OCI-LY3 (cell line): ENCODE data around the gene WNT6.
A peak's percentile ranks its signal among the peaks of the same experiment; 100 is the strongest.

ENCODE experiments used
- H2AFZ ChIP-seq: fragments of 200-600, 300-600 bp; shearing (Covaris generic); 2 replicates; pipeline ENCODE4 v1.6.0; 2014; ENCODE audit warnings: antibody characterized with exemption, low read depth, low read length
- H3K27ac ChIP-seq: fragments of 200-600, 300-600 bp; sonication (generic); 2 replicates; pipeline ENCODE4 v1.5.1; 2014; ENCODE audit warnings: mild to moderate bottlenecking, low read length, moderate library complexity, mixed read lengths
- H3K27me3 ChIP-seq: fragments of 200-600, 300-600 bp; sonication (generic); 2 replicates; pipeline ENCODE4 v1.6.1; 2014; ENCODE audit warnings: low read depth, low read length, mixed read lengths
- H3K36me3 ChIP-seq: fragments of 200-600, 300-600 bp; sonication (generic); replicated peaks from 2 replicates; pipeline ENCODE3; 2014; ENCODE audit warnings: low read depth, low read length, mixed read lengths
- H3K4me1 ChIP-seq: fragments of 300-600, 200-600 bp; sonication (generic); 2 replicates; pipeline ENCODE4 v1.6.1; 2014; ENCODE audit warnings: low read length, mixed read lengths
- H3K4me2 ChIP-seq: fragments of 200-600, 300-600 bp; sonication (generic); 2 replicates; pipeline ENCODE4 v1.6.1; 2014; ENCODE audit warnings: low read length, mixed read lengths
- H3K4me3 ChIP-seq: fragments of 300-600, 200-600 bp; sonication (generic); 2 replicates; pipeline ENCODE4 v1.5.1; 2014; ENCODE audit warnings: antibody characterized with exemption, mild to moderate bottlenecking, low read length, moderate library complexity
- H3K79me2 ChIP-seq: fragments of 300-600, 200-600 bp; shearing (Covaris generic); 2 replicates; pipeline ENCODE4 v1.6.1; 2014; ENCODE audit warnings: mild to moderate bottlenecking, low read length, mixed read lengths
- H3K9ac ChIP-seq: fragments of 300-600, 200-600 bp; shearing (Covaris generic); 2 replicates; pipeline ENCODE4 v1.6.0; 2014; ENCODE audit warnings: mild to moderate bottlenecking, low read length, moderate library complexity
- H3K9me3 ChIP-seq: fragments of 200-600, 300-600 bp; shearing (Covaris generic); 2 replicates; pipeline ENCODE4 v1.6.1; 2014; ENCODE audit warnings: low read length, mixed read lengths; ENCODE audit not compliant: insufficient read depth
- H4K20me1 ChIP-seq: fragments of 200-600, 300-600 bp; sonication (generic); 2 replicates; pipeline ENCODE4 v1.6.1; 2016; ENCODE audit warnings: low read length, mixed read lengths; ENCODE audit not compliant: insufficient read depth
- CTCF ChIP-seq: fragments of 200-600, 300-600 bp; sonication (generic); IDR thresholded peaks from 2 replicates; pipeline ENCODE4 v1.5.1; 2014; ENCODE audit warnings: antibody characterized with exemption, low read length, low read depth
- EZH2phosphoT487 ChIP-seq: fragments of 200-600 bp; shearing (Covaris generic); IDR thresholded peaks from 2 replicates; pipeline ENCODE4 v1.6.1; 2018; ENCODE audit warnings: antibody characterized with exemption, mixed run types, low read depth

Gene WNT6

DNA sequence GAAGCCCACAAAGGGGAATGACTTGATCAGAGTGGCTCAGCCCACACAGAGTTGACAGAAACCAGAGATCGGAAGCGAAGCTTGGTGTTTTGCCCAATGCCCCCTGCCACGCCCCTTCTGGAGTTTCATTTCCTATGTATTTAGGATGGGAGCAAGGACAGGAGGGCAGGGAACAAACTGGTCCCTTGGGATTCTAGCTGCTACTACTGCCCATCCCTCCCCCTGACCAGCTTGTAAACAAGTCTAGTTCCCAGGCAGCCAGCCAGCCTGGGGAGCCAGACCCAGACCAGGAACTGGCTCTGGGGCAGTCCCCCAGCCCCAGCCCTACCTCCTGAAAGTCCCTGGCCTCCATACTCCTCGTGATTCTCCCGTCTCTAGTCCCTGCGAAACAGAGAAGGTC lies 8.3 kb downstream of the WNT6 start:
- no peak overlapping the region for H2AFZ ChIP-seq
- H3K9ac ChIP-seq: no peak overlapping the region
- no peaks in the 10 kb centered on the region for H3K9me3 ChIP-seq
- H3K4me3 ChIP-seq: no peak overlapping the region
- TF ChIP-seq CTCF (no peak), EZH2phosphoT487 (no peak)
- no peaks in the 10 kb centered on the region for H4K20me1 ChIP-seq
- no peak overlapping the region for H3K27ac ChIP-seq
- no peaks in the 10 kb centered on the region for H3K36me3 ChIP-seq
- peaks cover 11% of the 10 kb centered on the region for H3K79me2 ChIP-seq
- H3K27me3 ChIP-seq: no peaks in the 10 kb centered on the region
- H3K4me1 ChIP-seq: peaks cover 28% of the 10 kb centered on the region
- H3K4me2 ChIP-seq: peak overlapping the region; percentile 34

- Histone ChIP-seq H3K27ac (no peak overlapping the region), H2AFZ (no peak overlapping the region), H3K4me1 (peaks cover 28% of the 10 kb centered on the region), H3K36me3 (no peaks in the 10 kb centered on the region), H3K9ac (no peak overlapping the region), H4K20me1 (no peaks in the 10 kb centered on the region), H3K27me3 (no peaks in the 10 kb centered on the region), H3K4me2 (no peak overlapping the region), H3K9me3 (no peaks in the 10 kb centered on the region), H3K4me3 (no peak overlapping the region), H3K79me2 (peaks cover 11% of the 10 kb centered on the region)
- TF ChIP-seq EZH2phosphoT487 (no peak), CTCF (no peak)
Observed at GRCh38 chr2:218869064-218869463, 9.5 kb downstream of the WNT6 start.

GRCh38 chr2:218870984-218871344 lies 11.4 kb downstream of the WNT6 start:
- peaks cover 11% of the 10 kb centered on the region for H3K79me2 ChIP-seq
- H3K36me3 ChIP-seq: peaks cover 4% of the 10 kb centered on the region
- TF ChIP-seq EZH2phosphoT487 (no peak), CTCF (no peak)
- peak overlapping the region; percentile 42 for H2AFZ ChIP-seq
- H3K4me1 ChIP-seq: peaks cover 28% of the 10 kb centered on the region
- H3K4me2 ChIP-seq: peak overlapping the region; percentile 100
- H3K27me3 ChIP-seq: no peaks in the 10 kb centered on the region
- peak overlapping the region; percentile 93 for H3K4me3 ChIP-seq
- peak overlapping the region; percentile 87 for H3K9ac ChIP-seq
- no peaks in the 10 kb centered on the region for H4K20me1 ChIP-seq
- no peaks in the 10 kb centered on the region for H3K9me3 ChIP-seq
- peak overlapping the region; percentile 24; the same call in 1 of the 2 replicates for H3K27ac ChIP-seq

DNA sequence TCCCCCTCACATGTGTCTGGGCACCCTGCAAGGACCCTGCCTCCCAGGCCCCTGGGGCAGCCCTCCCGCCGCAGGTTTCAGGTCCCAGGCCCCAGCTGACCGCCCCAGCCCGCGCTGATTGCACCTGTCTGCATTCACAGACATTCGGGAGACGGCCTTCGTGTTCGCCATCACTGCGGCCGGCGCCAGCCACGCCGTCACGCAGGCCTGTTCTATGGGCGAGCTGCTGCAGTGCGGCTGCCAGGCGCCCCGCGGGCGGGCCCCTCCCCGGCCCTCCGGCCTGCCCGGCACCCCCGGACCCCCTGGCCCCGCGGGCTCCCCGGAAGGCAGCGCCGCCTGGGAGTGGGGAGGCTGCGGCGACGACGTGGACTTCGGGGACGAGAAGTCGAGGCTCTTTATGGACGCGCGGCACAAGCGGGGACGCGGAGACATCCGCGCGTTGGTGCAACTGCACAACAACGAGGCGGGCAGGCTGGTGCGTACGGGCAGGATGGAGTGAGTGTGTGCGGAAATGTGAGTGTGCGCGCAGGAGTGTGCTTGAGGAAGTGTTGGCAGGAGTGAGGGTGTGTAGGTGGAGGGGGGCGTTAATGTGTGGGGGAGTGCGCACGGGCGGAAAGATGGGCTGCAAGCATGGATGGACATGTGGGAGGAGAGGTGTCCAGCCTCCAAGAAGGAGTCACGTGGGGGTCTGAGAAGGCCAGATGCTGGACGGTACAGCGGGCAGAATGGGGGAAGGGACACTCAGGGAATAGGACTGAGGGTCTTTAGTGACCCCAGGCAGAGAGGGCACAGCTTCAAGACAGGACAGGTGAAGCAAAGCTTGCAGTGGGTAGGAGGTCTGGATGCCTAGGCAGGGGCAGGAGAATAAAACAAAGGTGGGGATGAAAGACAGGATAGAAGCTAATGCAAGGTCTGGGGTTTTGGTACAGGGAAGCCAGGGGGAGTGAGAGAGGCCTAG lies 12.0 kb downstream of the WNT6 start:
- peaks cover 4% of the 10 kb centered on the region for H3K36me3 ChIP-seq
- H3K27me3 ChIP-seq: no peaks in the 10 kb centered on the region
- peaks cover 33% of the 10 kb centered on the region for H3K4me1 ChIP-seq
- H2AFZ ChIP-seq: peak overlapping the region; percentile 43
- TF ChIP-seq CTCF (no peak), EZH2phosphoT487 (no peak)
- peak overlapping the region; percentile 87 for H3K9ac ChIP-seq
- no peaks in the 10 kb centered on the region for H3K9me3 ChIP-seq
- peak overlapping the region; percentile 93 for H3K4me3 ChIP-seq
- peak overlapping the region; percentile 24 for H3K27ac ChIP-seq
- H3K4me2 ChIP-seq: peak overlapping the region; percentile 100
- peaks cover 11% of the 10 kb centered on the region for H3K79me2 ChIP-seq
- H4K20me1 ChIP-seq: no peaks in the 10 kb centered on the region
